Stimulated activated CD8-positive, alpha-beta memory T cell treated with anti-CD3 and anti-CD28 coated beads, Interleukin-7, amount 100 ng/mL, for 4 hours (primary cell): ENCODE results near the gene LRRC4C.

Experiments used
- DNase-seq, 2 donors: peaks; one replicate each; pipeline ENCODE4 v3.0.0-alpha.2; 2020; ENCODE audit warnings: low read depth in 2 of 2

Gene LRRC4C

GRCh38 chr11:41119484-41119883, 340.0 kb downstream of the LRRC4C start:
- DNase-seq: no peak

- no peak for DNase-seq
Observed at GRCh38 chr11:41118521-41118920, 340.9 kb downstream of the LRRC4C start.

DNA sequence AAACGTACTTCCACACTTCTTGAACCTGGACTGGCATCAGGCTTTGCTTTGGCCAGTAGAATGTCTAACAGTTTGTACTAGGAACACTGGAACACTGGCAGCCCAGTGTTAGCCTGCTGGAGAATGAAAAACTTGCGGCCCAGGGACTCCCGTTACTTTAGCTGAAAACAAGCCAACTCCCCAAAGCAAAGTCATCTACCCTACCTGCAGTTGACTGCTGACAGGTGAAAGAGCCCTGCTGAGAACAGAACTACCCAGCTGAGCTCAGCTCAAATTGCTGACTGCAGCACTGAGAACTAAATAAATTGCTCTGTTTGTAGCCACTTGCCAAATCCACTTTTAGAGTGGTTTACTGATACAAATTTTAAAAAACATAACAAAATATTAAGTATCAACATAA, 342.5 kb downstream of the LRRC4C start:
- no peak for DNase-seq

DNA sequence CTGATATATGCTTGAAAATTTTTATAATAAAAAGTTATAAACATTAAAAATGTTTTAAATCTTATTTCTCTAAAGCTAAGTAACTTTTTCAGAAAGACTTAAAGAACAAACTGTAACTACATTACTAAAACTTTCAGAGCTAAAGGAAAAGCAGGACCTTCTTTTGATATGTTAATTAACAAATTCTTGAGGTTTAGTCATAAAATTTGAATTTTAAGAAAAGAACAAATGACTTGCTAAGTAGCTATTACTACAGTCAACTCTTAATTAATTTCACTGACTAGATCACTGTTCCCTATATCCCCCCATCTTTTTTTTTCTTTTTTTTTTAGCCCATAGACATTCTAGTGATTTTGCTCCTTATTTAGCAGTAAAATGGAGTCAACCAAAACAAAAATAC, 344.4 kb downstream of the LRRC4C start:
- no peak for DNase-seq

DNA sequence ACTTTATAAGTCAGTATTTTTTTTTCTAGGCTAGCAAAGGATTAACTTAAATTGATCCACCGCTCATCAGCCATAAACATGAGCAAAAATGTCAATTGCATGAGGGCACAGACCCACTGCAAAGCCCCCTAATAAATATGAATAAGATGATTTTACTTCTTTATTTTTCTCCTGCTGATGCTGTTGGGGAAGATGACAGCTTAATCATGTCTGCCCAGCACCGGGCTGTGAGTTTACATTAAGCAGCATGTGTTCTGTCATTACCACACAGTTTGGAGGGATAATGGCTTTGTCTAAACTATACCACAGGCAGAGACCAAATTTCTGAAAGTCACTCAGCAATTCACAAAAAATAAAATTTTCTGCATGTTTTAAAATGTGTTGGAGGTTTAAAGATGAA, 346.3 kb downstream of the LRRC4C start:
- no peak for DNase-seq

DNA sequence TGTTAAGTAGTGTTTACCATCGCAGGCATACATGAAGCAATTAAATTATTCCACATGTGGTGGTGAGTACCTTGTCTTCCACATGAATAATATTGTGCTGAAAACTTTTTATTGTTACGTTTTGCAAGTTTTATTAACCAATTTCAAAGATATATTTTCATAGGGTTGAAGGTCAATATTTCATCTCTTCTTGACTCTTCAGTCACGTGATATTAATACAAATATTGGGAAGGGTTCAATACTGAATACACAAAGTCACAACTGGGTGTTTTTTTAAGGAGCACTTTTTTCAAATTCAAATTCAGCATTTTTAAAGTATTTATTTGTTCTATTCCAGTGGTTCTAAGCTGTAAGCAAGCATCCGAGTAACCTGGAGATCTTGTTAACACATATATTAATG, 348.9 kb downstream of the LRRC4C start:
- DNase-seq: no peak

DNA sequence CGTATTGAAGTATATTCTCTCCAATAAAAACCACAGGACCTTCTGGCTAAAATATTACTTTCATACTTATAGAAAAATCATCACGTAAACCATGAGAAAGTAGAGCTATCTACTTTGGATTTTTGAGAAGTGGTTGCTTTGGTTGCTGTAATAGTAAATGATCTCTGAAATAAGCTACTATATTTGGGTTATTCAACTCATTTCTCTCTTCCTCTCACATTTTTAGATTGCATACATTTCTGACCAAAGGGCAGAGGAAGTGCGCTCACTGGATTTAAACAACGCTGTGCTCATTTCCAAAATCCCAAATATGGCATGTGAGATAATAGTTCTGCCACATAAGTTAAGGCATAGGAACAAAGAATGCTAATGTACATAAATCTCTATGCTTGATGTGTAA, 357.0 kb downstream of the LRRC4C start:
- no peak for DNase-seq

DNA sequence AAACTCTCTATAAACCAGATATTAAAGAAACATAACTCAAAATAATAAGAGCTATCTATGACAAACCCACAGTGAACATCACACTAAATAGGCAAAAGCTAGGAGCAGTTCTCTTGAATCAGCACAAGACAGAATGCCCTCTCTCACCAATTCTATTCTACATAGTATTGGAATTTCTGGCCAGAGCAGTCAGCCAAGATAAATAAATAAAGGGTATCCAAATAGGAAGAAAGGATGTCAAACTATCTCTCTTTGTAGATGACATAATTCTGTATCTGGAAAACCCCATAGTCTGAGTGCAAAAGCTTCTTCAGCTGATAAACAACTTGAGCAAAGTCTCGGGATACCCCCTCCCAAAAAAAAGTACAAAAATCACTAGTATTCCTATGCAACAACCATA, 359.8 kb downstream of the LRRC4C start:
- no peak for DNase-seq

GRCh38 chr11:41085123-41085522, 374.3 kb downstream of the LRRC4C start:
- no peak for DNase-seq

DNA sequence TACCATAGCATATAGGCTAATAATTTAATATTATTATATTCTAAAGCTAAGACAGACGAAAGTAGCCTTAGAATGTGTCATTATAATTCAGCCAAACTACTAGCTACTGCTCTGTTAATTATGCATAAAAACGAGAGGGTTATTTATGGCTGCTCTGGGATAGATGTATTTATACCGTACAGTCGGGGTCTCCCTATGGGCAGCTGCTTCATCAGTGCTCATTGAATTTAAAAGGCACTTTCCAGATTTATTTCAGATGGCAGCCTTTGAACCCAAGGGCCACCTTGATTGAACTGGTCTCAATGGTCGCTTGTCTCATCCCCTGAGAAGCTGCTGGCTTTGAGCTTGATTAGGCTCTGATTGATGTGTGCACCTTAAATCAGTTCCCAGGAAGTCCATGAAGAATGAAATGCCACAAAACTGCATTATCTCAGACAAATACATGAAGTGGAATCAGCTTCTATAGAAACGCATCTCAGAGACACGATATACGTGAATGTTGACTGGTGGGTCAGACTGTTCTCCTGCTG, 377.6 kb downstream of the LRRC4C start:
- DNase-seq: no peak

DNA sequence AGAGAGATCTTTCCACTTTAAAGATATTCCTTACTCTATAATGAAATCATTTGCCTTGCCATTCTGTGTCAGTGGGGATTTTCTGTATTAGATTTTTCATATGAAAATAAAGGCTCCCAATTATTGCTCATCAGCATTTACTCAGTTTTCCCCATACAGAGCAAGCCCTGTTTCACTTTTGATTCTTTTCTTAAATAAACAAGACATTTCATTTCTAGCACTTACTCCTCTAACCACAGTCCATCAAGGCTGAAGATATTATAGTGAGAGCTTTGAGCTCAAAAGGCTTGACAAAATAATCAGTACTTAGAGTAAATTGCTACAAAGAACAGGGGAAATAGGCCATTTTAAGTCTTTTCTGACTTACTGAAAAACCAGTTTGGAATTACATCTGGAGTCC, 385.1 kb downstream of the LRRC4C start:
- no peak for DNase-seq

DNA sequence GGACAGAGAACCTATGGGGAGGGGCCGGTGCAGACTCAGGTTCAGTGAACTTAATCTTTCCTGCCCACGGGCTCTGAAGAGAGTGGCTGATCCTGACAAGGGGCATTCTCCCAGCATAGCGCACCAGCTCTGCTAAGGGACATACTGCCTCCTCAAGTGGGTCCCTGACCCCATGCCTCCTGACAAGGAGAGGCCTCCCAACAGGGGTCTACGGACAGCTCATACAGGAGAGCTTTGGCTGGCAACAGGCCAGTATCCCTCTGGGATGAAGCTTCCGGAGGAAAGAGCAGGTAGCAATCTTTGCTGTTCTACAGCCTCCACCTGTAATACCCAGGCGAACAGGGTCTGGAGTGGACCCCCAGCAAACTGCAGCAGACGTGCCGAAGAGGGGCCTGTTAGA, 394.0 kb downstream of the LRRC4C start:
- DNase-seq: no peak

- DNase-seq: no peak
Observed at GRCh38 chr11:41058138-41058537, 401.3 kb downstream of the LRRC4C start.

GRCh38 chr11:41056892-41057569, 402.4 kb downstream of the LRRC4C start:
- DNase-seq: no peak

DNA sequence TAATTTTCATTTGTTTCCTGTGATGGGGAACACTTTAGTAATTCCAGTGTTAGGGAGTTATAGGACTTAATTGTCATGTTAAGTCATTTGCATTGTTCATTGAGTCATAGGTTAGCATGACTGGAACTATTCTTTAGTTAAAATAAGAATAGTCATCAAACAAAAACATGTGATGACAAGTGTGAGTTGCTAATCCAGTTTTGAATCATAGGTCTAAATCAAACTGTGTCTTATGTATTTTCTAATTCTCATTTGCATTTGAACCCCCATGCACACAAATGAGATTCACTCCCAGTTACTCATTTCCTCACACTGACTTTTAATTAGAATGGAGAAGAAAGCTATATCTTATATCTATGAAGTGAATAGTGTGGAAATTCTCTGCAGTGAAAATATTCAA, 405.6 kb downstream of the LRRC4C start:
- DNase-seq: no peak

DNA sequence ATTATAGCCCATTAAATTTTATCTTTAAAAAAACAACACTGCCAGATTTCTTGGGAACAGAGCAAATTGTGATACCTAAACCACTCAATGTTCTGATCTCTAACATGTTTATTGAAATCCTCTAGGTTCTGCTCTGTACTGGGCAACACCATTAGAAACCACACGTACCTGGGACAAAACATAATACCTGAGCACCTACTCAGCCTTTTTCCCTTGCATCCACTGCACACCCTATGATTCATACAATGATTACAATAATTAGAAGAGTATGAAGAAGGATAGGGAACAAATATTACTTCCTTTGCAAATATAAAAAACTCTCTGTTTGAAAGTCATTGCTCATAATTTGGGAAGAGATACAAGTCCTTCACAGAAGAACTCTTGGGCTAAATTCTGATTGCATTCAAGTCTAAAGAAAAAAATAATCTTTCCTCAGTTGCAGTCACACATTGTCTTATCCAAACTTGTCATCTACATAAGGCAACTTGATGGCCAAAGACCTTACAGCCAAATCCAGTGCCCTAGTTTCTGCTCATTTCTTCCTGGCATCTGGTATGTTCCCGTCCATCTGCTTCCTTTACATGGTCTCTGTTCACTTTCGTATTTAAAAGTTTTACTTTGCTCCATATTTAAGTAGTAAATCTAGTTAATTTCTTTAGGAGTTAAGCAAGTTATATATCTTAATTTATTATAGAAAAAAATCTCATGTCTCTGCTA, 407.4 kb downstream of the LRRC4C start:
- DNase-seq: no peak

DNA sequence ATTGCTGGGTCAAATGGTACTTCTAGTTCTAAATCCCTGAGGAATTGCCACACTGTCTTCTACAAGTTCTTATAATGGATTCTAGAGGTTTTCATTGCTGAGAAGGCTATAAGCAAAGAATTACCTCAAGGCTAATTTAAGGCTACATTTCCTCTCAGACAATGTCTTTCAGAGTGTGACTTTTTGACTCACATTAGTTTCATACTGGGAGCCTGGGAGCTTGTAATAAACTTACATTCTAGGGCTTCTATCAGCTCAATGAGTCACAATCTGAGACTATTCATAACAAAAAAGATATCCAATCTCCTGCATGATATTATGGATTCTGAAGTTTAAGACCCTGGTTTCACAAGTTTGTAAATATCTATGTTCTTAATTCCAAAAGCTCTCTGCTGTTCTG, 408.7 kb downstream of the LRRC4C start:
- no peak for DNase-seq

DNA sequence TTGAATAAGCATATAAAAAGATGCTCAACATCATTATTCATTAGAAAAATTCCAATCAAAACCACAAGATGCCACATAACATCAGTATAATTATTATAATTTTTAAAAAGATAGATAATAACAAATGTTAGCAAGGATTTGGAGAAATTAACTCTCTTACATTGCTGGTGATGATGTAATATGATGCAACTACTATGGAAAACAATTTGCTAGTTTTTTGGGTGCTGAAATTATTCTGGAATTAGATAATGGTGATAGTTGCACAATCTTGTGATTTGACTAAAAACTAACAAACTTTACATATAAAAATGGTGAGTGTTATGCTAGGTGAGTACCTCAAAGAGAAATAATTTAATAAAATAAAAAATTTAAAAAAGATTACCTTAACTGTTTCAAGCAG, 412.2 kb downstream of the LRRC4C start:
- no peak for DNase-seq

GRCh38 chr11:41045266-41045665, 414.2 kb downstream of the LRRC4C start:
- DNase-seq: no peak

DNA sequence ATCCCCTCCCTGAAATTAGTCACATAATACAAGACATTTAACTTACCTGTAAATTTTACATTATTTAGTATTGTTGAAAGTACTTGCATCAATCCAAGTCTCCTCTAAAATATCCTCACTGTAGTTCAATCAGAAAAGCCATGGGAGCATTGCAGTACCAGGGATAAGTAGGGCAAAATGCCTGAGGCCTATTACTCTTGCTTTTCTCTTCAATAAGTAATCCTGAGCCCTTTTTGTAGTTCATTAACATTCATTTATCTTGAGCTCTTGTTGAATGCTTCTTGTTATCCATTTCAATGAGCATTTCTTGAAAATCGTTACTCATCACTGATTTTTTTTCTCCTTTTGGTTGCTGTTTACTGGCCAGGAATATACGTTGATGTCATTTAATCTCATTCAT, 414.7 kb downstream of the LRRC4C start:
- DNase-seq: no peak

DNA sequence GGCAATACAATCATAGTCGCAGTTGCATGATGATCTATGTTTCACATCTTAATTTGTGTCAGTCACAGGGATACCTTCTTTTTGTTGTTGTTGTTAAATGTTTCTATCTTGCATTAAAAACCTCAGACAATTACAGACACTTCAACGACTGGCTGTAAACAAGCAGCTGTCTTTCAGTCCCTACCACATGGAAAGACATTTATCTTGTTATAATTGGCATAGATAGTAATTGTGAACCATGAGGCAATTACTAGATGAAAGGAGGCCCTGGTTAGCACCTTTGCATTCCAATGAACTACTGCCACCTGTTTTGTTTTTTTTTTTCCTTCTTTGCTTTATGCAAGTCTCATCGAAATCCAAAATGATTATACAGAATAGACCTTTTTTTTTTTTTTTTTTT, 416.8 kb downstream of the LRRC4C start:
- DNase-seq: no peak

DNA sequence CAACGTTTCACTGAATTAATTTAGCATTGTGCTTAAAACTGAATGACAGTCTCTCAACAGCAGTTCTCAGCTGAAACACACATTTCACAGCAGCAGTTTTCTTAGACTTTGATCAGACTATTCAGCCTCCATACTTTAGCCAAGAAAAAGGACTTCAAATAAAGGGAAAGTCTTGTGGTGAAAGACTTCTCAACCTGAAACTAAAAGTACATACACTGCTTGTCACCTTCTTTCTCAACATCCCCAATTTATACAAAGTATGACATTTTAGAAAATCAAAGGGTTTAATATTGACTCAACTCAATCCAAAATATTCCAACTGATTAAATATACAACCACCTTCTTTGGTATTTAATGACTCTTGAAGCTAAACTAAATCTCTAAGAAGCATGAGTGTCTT, 419.0 kb downstream of the LRRC4C start:
- DNase-seq: no peak

DNA sequence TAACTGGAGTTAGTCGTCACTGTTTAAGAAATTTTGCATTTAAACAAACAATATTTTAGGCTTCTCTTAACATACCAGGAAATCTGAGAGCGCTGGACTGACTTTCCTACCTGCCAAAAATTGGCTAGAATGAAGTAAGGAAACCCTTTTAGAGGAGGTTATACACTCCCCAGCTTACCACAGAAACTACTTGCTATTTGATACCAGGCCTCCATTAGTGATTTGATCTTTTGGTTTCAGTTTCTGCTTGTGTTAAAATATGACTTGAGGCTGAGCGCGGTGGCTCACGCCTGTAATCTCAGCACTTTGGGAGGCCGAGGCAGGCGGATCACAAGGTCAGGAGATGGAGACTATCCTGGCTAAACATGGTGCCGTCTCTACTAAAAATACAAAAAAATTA, 419.9 kb downstream of the LRRC4C start:
- DNase-seq: no peak
